Breast epithelium (tissue), 4 donors: Measurements from ENCODE around the gene CCDC148. TPM values are rescaled to one million over a fixed set of nuclear protein-coding genes. Genes with fewer than 3 reads are reported as not detected.

Experiments used
- DNase-seq, 2 donors: peaks; one replicate each; pipeline ENCODE4 v3.0.0-alpha.2; 2019; ENCODE audit warnings: low spot score in 2 of 2
- H3K27ac ChIP-seq, 2 donors: fragments of 200-600 bp; sonication (generic) in 1 of 2; one replicate each; pipeline ENCODE4 v1.5.1; 2016 to 2019; ENCODE audit warnings: mild to moderate bottlenecking in 1 of 2
- H3K27me3 ChIP-seq, 2 donors: fragments of 200-600 bp; sonication (generic) in 1 of 2; one replicate each; pipeline versions ENCODE4 v1.5.1 to v1.6.0; 2017 to 2019; ENCODE audit warnings: control low read depth in 1 of 2, mild to moderate bottlenecking in 1 of 2
- H3K36me3 ChIP-seq: fragments of 200-600 bp; one replicate; pipeline ENCODE4 v1.5.1; 2019
- H3K4me1 ChIP-seq, 2 donors: fragments of 200-600 bp; sonication (generic); one replicate each; pipeline ENCODE4 v1.5.1; 2016 to 2019; ENCODE audit warnings: control low read depth in 1 of 2
- H3K4me3 ChIP-seq, 3 donors: fragments of 200-600 bp; sonication (generic); 1 replicate in 2 of 3; 2 replicates in 1 of 3; pipeline ENCODE4 v1.5.1; 2016 to 2019; ENCODE audit warnings: mild to moderate bottlenecking in 3 of 3, moderate library complexity in 2 of 3
- H3K9me3 ChIP-seq, 2 donors: fragments of 200-600 bp; sonication (generic) in 1 of 2; one replicate each; pipeline ENCODE4 v1.5.1; 2016 to 2019; ENCODE audit warnings: control low read depth in 1 of 2
- CTCF ChIP-seq, 3 donors: fragments of 450-650 bp; IDR thresholded peaks; one replicate each; pipeline ENCODE4 v1.5.1; 2016 to 2017; ENCODE audit warnings: antibody characterized with exemption in 3 of 3, mild to moderate bottlenecking in 3 of 3, moderate library complexity in 3 of 3
- POLR2A ChIP-seq: fragments of 450-650 bp; IDR thresholded peaks from one replicate; pipeline ENCODE4 v1.6.1; 2016; ENCODE audit warnings: antibody characterized with exemption, mild to moderate bottlenecking, moderate library complexity
- POLR2AphosphoS5 ChIP-seq, 3 donors: sonication (generic); formaldehyde crosslinking; IDR thresholded peaks; one replicate each; pipeline ENCODE4 v1.6.1; 2017; ENCODE audit warnings: antibody characterized with exemption in 3 of 3
- intact Hi-C: fragments of 100-400 bp; cut with DNase I; formaldehyde crosslinking; loops from one replicate; pipeline ENCODE4 v1.15.1; 2023; ENCODE audit warnings: low total_unique reads
- total RNA-seq, 3 donors: library from RNA; depleted of rRNA; stranded (reverse); fragments of >200 nt; gene quantifications; one replicate each; pipeline ENCODE4 v1.1.0, GENCODE V29; 2016

The CCDC148 gene
- total RNA-seq, 3 donors from 2014 or later: 1.4 to 9.8 (median 4.6) TPM

DNA sequence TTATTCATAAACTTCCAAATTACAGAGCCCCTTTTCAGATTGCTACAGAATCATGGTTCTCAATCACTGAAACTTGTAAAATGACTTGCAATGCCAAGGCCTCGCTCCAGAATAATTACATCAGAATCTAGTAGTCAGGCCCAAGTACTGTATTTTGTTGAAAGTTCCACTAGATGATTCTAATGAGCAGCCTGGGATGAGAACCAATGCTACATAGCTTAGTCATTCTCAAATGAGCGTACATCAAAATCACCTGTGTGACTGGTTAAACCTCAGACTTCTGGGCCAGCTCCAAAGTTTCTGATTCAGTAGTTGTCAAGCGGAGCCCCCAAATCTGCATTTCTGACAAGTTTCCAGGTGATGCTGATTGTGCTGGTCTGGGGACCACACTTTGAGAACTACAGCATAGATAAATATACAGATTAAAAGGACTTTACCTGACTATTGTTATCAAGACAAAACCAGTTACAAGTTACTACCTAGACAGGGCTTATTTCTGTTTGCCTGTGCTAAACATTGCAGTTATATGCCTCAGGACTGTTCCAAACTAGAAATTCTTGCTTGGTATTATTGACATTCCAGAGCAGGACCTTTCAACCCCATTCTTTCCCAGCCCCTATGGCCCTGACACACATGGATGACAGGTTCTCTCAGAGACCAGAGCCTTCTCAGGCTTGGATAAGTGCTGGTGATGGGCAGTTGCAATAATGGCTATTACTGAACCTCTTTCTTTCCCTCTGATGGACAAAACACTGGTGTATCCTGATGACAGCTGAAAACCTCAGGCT lies 271.8 kb downstream of the CCDC148 start:
- intact Hi-C loops: no loop called here
- no peaks in the 10 kb centered on the region for H3K36me3 ChIP-seq
- no peak for TF ChIP-seq POLR2AphosphoS5 (IDR thresholded peaks at IDR 0.05)
- TF ChIP-seq CTCF (IDR thresholded peaks at IDR 0.05): no peak
- no peak for TF ChIP-seq POLR2A
- no peaks in the 10 kb centered on the region for H3K9me3 ChIP-seq
- no peak for DNase-seq
- H3K4me3 ChIP-seq: no peak overlapping the region
- no peaks in the 10 kb centered on the region for H3K27me3 ChIP-seq
- peak overlapping the region; percentile 33 to 61 for H3K27ac ChIP-seq
- H3K4me1 ChIP-seq: peaks cover 4 to 10% of the 10 kb centered on the region in 2 donors

DNA sequence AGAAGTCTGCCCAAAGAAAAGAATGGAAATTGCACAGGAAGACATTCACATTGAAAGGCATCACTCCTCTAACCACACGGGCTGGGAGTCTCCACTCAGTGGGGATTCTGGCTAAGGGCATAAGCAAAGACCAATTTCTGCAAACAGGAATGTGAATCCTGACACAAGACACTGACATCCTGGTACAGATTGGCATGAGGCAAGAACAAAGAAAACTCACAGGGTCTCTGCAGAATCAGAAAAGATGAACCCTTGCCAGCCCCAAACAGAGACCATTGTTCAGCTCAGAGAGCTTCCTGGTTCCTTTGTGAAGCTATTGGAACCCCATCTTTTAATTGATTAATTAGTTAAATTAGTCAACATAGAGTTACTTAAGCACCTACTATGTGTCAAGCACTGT lies 272.6 kb downstream of the CCDC148 start:
- TF ChIP-seq POLR2AphosphoS5 (IDR thresholded peaks at IDR 0.05): no peak
- TF ChIP-seq CTCF (IDR thresholded peaks at IDR 0.05): no peak
- no peak for TF ChIP-seq POLR2A
- intact Hi-C loops: no loop called here
- peak overlapping the region; percentile 33 to 61 for H3K27ac ChIP-seq
- no peak overlapping the region for H3K4me3 ChIP-seq
- no peaks in the 10 kb centered on the region for H3K27me3 ChIP-seq
- no peaks in the 10 kb centered on the region for H3K9me3 ChIP-seq
- no peak for DNase-seq
- H3K36me3 ChIP-seq: no peaks in the 10 kb centered on the region
- peaks cover 4 to 10% of the 10 kb centered on the region in 2 donors for H3K4me1 ChIP-seq

DNA sequence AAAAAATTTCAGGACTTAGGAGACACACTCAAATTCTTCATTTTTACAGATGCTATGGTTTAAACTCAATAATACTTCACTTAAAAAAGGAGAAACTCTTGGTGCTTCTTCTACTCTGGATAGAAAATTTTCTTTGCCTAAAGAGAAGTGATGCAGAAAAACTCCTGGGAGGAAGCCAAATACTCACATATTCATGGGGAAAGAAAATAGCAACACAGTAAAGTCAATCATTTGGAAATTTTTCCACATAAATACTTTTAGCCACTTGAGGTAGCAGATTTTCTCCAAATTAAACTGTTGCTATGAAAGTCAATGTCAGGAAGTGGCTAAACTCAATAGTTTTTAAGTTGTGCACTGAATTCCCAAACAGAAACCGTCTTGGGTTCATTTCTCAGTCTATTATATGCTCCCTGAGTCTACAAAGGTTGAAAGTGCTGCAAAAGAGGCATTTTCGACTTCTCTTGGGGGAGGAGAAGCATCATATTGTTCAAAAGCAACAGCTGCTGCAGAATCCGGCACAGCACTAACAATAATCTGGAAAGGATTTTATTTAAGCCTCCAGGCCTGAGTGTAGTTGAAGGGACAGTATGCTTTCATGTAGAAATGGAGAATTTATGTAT lies 273.8 kb downstream of the CCDC148 start:
- intact Hi-C loops: no loop called here
- peak overlapping the region in 1 of 2 donors; percentile 1 for H3K27ac ChIP-seq
- H3K27me3 ChIP-seq: no peaks in the 10 kb centered on the region
- H3K36me3 ChIP-seq: no peaks in the 10 kb centered on the region
- H3K9me3 ChIP-seq: no peaks in the 10 kb centered on the region
- TF ChIP-seq POLR2AphosphoS5 (IDR thresholded peaks at IDR 0.05): no peak
- TF ChIP-seq POLR2A: no peak
- no peak for TF ChIP-seq CTCF (IDR thresholded peaks at IDR 0.05)
- H3K4me3 ChIP-seq: no peak overlapping the region
- no peak for DNase-seq
- peaks cover 4 to 10% of the 10 kb centered on the region in 2 donors for H3K4me1 ChIP-seq

- intact Hi-C loops: no loop called here
- Histone ChIP-seq H3K4me1 (peaks cover 4 to 10% of the 10 kb centered on the region in 2 donors), H3K27ac (no peak overlapping the region), H3K9me3 (no peaks in the 10 kb centered on the region), H3K27me3 (no peaks in the 10 kb centered on the region), H3K36me3 (no peaks in the 10 kb centered on the region), H3K4me3 (no peak overlapping the region)
- DNase-seq: no peak
- TF ChIP-seq POLR2AphosphoS5 (IDR thresholded peaks at IDR 0.05) (no peak), POLR2A (no peak), CTCF (IDR thresholded peaks at IDR 0.05) (no peak)
Measured at GRCh38 chr2:158181171-158181570, 275.4 kb downstream of the CCDC148 start.

DNA sequence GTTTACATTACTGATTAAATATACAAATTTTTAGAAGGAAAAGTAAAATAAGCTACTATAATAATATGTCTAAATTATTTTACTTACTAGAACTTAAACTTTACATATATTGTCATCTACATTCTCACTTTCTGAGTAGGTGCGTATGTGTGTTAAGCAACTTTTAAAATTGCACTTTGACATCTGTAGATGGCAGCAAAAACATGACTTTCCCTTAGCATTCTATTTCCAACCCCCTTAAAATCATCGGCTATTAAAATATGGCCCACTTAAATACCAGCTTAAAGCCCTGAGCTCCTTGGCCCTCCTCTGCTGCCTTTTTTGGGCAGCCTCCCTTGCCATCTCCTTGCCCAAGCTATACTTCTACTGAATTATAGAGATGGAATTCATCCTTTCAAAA lies 276.9 kb downstream of the CCDC148 start:
- intact Hi-C loops: no loop called here
- peak in 1 of 3 donors; percentile 29 for TF ChIP-seq CTCF (IDR thresholded peaks at IDR 0.05)
- TF ChIP-seq POLR2AphosphoS5 (IDR thresholded peaks at IDR 0.05): no peak
- no peak for TF ChIP-seq POLR2A

More for the DNA sequence above, 276.9 kb downstream of the CCDC148 start:
- Histone ChIP-seq H3K4me3 (no peak overlapping the region), H3K9me3 (no peaks in the 10 kb centered on the region), H3K4me1 (peaks cover 4 to 5% of the 10 kb centered on the region in 2 donors), H3K27ac (no peak overlapping the region), H3K36me3 (no peaks in the 10 kb centered on the region), H3K27me3 (no peaks in the 10 kb centered on the region)
- DNase-seq: no peak
